HG03342 (cell line): Measurements from ENCODE around the gene SLC1A2.

ENCODE experiments used
- ATAC-seq: cut with Tn5 transposase; IDR thresholded peaks from one replicate; pipeline ENCODE4 v1.9.1; 2021; ENCODE audit warnings: mild to moderate bottlenecking, moderate library complexity; ENCODE audit not compliant: unreplicated experiment

The SLC1A2 gene

DNA sequence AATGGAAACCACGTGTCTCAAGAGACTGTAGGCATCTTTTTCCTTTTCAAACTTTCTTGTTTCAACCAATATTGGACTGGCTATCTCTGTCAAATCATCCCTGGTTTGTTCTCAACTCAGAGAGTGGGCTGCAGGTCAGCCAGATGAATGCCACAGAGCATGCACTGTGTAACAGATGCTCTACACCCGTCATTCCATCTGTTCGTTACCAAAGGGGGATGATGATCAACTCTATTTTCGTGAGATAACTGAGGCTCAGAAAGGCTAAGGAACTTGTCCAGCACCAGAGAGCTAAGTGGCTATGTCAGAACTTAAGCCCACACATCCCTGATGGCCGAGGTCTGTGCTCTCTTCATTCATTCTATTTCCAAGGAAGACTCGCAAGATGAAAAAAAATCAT, 42.1 kb downstream of the SLC1A2 start:
- no peak for ATAC-seq

DNA sequence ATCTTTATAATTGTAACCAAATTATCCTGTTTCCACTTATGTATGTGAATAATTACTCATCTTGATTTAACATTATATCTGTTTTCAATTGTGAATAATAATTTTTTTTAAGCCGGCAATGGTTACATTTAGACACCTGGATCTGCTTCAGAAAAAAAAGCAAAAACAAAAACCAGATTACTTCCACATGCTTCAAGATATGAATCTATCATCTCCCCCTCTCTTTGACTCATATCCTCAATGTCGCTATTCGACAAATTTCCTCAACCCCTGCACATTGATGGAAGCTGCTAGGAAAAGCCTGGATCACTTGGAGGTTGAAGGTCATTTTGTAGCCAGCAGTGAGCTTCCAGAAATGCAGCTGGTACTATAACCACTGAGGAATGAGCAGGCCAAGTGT, 42.7 kb downstream of the SLC1A2 start:
- no peak for ATAC-seq

DNA sequence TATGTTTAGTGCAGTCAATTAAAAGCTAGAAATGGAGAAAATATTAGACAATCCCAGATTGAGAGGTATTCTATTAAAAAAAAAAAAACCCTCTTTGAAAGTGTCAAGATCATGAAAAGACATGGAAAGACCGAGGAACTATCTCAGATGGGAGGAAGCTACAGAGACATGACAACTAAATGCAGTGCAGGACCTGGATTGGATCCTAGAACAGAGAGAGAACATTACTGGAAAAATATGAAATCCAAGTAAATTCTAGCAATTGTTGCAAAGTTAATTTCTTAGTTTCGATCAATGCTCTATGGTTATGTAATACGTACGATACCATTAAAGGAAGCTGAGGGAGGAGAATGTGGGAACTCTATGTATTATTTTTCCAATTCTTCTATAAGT, 43.2 kb downstream of the SLC1A2 start:
- no peak for ATAC-seq

DNA sequence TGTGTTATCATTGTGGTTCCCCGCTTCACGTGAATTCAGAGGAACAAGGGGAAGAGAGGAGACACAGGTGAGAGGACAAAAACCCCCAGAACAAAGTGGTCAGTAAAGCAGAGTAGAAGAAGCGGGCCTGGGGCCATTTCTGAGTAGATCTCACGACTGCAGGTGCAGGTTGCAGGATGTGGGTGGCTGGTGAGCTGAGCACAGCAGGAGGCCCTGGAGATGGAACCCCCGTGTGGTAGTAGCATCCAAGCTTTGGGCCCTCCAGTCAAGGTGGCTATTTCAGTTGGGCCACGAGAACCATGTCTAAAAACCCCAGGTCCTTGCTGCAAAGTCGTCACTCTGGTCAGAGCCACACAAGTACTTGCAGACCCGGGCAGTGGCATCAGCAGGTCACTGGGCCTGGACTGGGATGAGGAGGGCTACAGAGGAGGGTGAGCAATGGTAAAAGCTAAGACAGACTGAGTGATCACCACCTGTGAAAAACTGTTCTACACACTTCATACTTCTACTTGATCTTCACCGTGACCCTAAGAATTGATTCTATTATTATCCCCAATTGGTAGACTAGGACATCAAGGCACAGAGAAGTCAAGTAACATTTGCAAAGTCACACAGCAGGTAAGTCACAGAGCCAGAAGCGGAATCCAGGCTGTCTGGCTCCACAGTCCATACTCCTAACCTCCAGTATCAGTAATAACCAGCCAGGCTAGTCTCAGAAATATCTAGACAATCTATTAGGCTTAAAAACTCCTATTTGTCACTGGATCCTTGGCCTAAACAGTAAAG, 43.8 kb downstream of the SLC1A2 start:
- ATAC-seq, result no peak

DNA sequence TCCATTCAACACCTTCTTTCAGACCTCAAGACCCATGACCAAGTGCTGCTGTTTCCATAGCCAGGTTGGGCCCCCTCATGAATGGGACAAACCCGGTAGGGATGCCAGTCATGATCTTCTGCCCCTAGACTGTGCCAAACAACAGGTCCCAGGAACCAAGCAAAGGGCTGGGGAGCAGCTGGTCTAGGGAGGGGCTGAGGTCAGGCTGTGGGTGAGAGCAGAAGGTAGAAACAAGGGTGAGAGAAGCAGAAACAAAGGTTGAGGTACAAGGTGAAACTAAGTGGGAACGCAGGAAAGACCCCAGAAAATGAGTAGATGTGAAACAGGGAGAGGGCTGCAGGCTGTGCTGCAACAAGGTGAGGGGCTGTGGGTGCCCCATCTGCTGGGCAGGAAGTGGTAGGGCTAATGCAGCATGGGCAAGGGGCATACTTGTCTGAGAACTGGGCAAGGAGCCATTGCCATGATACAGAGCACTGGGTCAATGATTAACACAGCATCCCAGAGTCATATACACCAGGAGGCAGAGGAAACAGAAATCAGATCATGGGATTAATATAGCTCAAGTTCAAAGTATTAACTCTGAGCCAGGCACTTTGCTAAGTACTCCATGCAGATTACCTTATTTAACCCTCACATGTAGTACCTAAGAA, 45.9 kb downstream of the SLC1A2 start:
- ATAC-seq, result no peak

DNA sequence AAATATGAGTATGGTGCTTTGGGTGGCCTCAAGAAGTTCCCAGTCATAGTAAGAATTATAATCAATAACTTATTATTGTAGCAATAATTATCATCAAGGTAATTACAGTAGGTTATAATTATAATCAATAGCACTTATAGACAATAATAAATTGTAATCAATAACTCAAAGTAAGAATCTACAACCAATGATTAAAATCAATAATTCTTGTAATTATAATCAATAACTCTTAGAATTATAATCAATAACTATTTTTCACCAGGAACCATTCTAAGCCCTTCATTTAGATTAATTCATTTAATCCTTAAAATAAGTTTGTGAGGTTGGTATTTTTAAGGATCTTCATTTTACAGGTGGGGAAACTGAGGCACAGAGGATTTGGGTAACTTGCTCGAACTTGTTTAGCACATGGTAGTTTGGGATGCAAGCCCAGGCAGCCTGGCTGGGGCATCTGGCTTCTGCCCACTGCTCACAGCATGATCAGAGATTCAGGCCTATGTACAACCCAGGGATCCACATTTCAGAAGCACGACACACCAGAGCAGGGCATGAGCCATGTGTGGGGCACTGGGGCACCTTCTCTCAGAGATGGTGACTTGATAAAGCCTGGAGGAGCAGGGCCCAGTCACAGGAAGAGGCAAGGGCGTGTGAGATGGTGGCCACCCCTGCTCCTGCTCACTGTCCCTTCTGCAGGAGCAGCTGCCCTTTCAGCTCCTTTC, 46.6 kb downstream of the SLC1A2 start:
- no peak for ATAC-seq

DNA sequence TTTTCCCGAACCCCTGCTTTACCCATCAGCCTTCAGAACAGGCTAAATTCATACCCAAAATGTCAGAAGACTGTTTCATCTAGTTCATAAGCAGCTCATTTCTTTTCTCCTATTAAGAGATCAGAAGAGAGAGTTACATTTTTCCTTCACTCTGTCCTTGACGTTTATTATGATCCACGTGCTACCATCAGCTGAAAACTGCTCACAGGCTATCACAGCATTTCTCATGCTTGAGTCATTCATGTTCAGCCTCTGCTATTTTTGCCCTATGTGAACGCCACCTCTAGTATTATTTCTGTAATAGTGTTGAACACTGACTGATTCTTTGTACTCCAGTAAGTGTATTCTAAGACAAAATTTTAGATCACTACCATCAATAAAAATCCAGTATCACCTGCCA, 51.9 kb downstream of the SLC1A2 start:
- no peak for ATAC-seq

DNA sequence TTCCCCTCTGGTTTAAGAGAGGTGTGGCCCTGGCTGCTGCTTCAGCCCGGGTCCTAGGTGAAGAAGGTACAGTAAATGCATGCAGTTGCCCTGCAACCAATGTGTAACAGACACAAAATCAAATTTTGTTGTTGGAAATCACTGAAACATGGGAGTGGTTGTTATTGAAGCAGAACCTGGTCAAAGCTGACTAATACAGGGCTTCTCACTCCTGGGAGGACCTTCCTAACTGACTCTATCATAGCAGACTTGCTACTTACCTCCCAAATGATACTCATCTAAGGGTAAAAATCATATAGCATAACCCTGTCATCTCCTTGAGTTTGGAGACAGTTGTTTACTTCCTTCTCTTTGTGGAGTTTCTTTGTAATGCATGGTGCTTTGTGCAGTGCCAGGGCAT, 52.6 kb downstream of the SLC1A2 start:
- no peak for ATAC-seq

DNA sequence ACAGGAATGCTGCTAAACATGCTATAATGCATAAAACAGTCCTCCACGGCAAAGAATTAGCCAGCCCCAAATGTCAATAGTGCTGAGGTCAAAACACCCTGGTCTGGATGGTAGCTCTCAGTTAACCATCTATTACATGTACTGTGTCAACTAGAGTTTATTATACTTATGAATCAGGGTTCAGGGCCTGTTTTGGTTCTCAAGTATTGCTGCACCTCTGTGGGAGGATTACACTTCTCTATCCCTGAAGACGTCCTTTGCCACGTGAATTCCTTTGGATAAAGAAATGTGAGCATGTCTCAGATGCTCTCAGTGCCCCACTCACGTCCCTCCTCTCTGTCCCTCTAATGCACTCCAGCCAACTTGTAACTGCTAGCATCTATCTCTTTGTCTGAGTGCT, 53.4 kb downstream of the SLC1A2 start:
- ATAC-seq, result no peak

DNA sequence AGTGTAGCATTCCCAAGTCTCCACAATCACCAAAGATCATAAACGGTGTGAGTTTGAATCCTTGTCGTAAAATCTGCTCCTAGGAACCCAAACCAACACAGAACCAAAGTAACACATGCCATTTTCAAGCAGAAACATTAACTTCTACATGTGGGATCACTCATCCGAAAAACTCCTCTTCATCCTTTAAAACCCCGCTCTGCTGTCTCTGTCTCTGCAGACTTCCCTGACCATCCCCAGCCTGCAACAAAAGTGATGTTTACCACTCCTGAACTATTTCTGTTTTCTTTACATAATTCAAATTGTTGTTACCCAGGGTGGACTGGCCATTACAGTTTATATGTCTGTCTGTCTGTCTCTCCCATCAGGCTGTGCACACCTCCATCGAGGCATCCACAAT, 54.0 kb downstream of the SLC1A2 start:
- no peak for ATAC-seq

DNA sequence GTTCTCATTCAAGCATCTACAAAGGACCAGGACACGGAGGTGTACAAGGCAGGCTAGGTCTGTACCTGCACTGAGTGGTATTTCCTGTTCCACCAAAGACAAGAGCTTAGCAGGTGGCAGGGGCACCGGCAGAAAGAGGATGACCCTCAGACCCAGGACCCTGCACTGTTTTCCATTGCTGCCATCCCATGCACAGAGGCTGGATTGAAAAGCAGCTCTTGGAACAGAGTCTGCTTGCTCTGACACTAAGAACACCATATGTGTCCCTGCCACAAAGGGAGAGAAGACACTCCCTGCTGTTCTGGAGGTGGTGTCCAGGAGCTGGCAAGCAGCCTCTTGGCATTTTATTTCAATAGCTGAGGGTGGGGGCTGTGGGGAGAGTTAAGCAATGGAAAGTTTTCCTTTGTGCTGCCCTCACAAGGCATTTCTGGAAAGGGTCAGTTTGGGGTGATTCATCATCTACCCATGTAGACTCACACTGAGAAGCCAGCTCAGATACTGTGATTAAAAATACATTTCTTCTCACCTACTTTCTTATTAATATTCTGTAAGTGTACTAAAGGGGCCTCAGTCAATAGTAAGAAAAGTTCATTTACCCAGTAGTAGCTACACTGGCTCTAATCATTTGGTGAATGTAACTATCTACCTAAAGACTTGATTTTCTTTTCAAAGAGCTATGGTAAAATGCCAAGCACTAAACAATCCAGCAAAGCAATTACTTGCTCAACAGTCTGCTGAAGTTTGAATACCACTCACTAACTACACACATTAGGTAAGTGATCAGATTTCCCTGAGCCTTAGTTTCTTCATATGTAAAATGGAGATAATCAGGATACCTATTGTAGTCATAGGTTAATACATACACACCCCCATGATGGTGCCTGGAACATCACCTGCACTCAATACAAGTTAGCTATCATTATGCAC, 55.2 kb downstream of the SLC1A2 start:
- no peak for ATAC-seq

DNA sequence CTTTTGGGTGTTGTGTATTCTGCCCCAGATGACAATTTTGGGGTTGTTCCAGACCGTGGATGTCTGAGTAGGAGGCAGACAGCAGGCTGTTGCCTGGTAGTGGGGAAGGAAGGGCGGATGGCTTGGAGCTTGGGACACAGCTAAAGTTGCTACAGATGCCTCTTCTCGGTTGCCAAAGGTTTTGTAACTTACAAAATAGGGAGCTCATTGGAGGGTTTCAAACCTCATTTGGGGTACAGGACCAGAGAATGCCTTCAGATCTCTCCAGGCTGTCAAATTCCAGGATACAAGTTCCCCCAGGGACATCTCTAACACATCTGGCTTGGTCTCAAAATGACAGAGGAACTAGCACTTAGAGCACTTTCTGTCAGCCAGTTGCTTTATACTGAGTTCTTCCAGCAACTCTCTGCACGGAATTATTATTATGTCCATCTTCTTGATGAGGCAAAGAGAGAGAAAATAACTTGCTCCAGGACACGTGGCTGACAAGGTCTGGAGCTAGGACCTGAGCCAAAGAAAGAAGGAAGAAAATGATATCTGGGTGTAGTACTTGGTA, 56.0 kb downstream of the SLC1A2 start:
- no peak for ATAC-seq

DNA sequence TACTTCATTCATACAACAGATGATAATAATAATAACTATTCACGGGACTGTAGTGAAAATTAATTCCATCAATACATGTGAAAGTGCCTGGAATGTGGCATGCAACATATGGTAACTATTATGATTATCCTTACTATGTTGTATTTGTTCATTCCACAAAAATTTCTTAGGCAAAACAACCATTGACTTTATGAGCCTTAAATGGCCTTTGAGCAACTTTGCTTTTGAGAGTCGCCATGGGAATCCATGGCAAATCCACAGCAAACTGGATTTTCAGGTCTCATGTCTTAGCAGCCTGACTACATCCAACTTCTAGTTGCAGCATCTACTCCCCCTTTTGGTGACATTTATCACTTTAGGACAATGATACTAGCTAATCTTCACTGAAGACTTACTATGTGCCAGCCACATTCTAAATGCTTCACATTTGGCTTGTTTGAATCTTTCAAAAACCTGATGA, 56.8 kb downstream of the SLC1A2 start:
- ATAC-seq, result no peak

DNA sequence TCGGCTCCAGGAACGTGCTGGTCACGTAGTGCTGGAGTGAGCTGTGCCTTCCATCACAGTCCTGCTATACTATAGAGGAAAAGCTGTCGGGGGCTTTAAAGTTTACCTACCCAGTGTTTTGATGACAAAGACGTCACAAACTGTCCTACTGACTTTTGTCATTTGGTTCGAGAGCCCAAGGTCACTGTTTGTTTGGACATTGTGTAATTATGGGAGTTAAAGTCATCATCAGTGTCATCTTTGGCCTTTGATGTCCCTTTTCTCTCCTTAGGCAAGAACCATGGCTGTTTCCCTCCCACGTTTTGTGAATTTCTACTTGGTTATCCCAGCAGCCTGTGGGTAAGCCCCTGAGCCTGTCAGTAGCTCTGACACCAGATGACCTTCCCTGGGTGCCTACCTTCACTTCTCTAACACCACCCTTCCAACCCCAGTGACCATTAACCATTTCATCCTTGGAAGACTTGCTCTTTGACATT, 59.3 kb downstream of the SLC1A2 start:
- ATAC-seq, result no peak

DNA sequence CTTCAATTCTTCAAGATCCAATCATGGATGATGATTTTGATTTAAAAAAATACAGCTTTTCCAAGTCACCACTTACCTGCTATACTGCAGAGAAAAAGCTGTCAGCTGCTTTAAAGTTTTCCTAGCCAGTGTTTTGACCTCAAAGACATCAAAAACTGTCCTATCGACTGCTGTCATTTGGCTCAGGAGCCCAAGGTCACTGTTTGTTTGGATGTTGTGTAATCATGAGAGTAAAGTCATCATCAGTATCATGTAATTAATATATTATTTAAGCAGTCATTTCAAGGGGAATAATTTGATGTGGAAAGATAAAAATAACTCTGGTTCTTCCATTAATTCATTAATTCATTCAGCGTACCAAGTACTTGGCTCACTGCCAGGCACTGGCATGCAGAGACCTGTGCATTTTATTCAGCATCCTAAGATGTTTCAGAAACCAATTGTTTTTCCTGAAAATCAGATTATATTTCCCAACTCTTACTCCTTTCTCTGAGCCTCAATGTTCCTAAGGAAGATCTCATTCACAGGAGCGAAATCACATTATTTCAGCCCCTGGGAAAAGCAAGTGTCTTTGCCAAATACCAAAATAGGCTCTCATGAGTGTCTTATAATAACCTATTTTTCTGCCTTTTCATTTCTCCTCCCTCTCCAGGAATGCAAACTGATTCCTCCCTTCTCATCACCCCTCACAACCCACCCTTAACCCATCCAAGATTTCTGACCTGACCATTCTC, 59.9 kb downstream of the SLC1A2 start:
- ATAC-seq, result no peak

DNA sequence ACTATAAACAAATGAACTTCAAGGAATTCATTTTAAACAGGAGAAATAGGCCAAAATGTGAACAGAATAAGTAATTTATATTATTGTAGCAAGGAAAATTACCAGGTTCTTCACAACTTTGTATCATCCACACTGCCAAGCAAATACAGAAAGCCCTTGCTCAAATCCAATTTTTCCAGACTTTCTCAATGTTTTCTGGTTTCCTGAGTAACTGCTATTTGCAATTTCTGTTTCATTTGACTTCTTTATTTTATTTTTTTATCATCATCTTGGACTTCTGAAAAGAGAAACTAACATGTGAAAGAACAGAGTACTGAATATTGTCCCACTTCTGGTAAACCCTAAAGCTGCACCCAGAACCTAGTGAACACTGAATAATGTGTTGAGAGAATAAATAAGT, 61.0 kb downstream of the SLC1A2 start:
- no peak for ATAC-seq

DNA sequence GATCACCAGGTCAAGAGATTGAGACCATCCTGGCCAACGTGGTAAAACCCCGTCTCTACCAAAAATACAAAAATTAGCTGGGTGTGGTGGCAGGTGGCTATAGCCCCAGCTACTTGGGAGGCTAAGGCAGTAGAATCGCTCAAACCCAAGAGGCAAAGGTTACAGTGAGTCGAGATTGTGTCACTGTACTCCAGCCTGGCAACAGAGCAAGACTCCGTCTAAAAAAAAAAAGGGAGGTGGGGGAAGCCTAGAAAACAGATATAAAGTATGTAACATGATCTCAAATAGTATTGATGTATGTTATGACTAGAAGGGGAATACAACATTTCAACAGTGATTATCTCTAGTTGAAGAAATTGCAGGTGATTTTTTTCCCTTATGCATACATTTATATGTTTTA, 61.4 kb downstream of the SLC1A2 start:
- no peak for ATAC-seq

DNA sequence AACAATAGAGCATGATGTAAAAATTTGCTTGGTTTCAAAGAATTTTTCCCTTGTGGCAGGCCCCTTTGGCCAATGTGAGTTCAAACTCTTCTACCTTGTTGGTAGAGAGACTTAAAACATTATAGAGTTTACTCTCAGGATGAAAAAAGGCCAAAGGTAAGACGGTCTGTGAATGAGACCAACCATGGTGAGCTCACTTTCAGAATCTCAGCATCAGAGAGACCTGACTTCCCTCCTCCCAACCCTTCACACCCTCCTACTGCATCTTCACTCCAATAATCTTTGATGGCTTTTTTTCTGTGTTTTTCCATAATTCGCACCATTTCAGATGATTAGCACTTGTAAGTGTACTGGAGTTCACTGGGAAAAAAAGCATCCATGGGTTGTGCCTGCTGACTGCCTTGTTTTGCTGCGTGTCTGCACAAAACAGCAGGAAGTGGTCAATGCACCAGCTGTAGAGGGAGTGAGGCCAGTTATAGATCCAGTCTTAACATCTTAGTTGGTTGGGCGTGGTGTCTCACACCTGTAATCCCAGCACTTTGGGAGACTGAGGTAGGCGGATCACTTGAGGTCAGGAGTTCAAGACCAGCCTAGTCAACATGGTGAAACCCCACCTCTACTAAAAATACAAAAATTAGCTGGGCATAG, 64.1 kb downstream of the SLC1A2 start:
- no peak for ATAC-seq

DNA sequence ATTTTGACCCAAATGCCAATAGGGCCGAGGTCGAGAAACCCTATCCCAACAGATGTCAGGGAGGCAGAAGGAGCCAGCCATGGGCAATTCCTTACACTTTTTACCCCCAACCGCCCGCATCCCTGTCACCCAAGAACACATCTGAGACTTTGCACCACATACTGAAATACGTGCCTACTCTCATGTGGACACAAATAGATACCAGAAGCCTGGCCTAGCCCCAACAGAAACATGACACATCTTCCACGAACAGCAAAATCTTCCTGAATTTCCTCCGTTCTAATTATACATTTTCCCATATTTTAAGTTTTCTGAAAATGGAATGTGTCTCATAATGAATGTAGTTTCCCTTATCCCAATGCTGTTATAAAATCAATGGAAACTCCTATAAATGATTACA, 64.7 kb downstream of the SLC1A2 start:
- ATAC-seq, result no peak
